Bronchial epithelial cell (primary cell): Measurements from ENCODE around the gene ZBP1. TPM values are rescaled to one million over a fixed set of nuclear protein-coding genes. Genes with fewer than 3 reads are reported as not detected.

ENCODE experiments used
- DNase-seq: peaks from one replicate; pipeline ENCODE4 v3.0.0-alpha.2; 2010; ENCODE audit warnings: low read depth
- FAIRE-seq: peaks from 2 replicates; lab custom pipeline; 2011; peaks lifted over from hg19 to GRCh38; lab: Jason Lieb, UNC
- H3K27me3 ChIP-seq: 2 replicates; pipeline ENCODE4 v1.5.1; 2011; ENCODE audit warnings: low read length; ENCODE audit not compliant: control insufficient read depth, insufficient read depth
- H3K36me3 ChIP-seq: 2 replicates; pipeline ENCODE4 v1.5.1; 2011; ENCODE audit warnings: low read length; ENCODE audit not compliant: control insufficient read depth, insufficient read depth
- H3K4me3 ChIP-seq: 2 replicates; pipeline ENCODE4 v1.5.1; 2011; ENCODE audit warnings: mild to moderate bottlenecking, low read depth, low read length, control low read depth
- CTCF ChIP-seq: IDR thresholded peaks from 2 replicates; pipeline ENCODE4 v1.5.1; 2011; ENCODE audit warnings: mild to moderate bottlenecking, moderate library complexity, low read length, control low read depth, inconsistent platforms; ENCODE audit not compliant: insufficient read depth, severe bottlenecking
- total RNA-seq: library from RNA; depleted of rRNA; stranded (reverse); fragments of >200 nt; gene quantifications from 2 replicates; pipeline ENCODE4 v1.2.1, GENCODE V29; 2014

Gene ZBP1
- total RNA-seq, 1 donor from 2014 or later, result not detected

- H3K27me3 ChIP-seq, result no peaks in the 10 kb centered on the region
- TF ChIP-seq CTCF, result no peak
- H3K4me3 ChIP-seq, result no peak overlapping the region
- peaks cover 34% of the 10 kb centered on the region for H3K36me3 ChIP-seq
- DNase-seq (no peak), FAIRE-seq (no peak)
Measured at GRCh38 chr20:57659517-57660180, 39.4 kb upstream of the ZBP1 start.

DNA sequence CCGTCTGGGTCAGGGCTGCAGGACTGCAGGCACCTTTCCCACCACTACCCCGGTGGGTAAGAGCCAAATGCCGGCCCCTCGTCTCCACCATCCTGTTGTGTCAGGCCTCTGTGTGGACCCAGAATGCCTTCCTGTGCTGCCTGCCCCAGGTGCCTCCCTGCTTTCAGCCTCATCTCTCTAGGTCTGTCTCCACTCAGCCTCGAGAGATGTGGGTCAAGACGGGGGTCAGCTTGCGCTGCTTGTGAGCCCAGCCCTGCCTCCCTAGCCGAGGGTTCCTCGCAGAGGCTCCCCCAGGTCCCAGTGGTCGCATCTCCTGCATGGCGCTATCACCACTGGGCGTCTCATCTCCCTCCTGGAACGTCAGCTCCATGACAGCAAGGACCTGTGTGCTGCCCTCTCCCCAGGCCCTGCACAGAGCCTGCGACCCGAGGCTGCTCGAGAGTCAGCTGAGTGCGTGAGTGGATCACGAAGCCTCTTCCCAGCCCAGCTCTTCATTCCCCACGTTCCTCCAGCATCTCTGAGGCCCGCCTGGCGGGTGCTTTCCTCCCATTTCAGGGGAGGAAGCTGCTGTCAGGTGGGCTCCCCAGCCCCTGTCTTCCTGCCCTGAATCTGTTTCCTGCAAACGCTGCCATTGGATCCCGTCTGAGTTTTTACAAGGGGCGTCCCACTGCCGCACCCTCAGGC is 38.7 kb upstream of the ZBP1 start:
- DNase-seq (no peak), FAIRE-seq (no peak)
- Histone ChIP-seq H3K4me3 (no peak overlapping the region), H3K27me3 (no peaks in the 10 kb centered on the region), H3K36me3 (peaks cover 34% of the 10 kb centered on the region)
- TF ChIP-seq CTCF, result no peak

DNA sequence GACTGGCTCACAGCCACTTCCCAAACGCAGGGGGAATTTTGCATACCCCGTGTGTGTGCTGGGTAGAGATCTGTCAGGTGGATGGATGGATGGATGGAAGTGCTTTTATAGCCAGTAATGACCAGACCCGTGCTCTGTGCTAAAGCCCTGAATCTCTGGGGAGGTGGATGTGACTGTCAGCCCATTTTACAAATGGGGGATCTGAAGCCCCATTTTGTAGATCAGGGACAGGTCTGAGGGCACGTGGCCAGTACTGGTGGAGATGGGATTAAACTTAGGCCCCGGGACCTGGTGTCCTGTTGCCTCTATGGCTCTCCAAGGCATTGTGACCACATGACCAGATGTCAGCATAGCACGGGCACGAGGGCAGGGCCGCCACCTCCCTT is 38.2 kb upstream of the ZBP1 start:
- TF ChIP-seq CTCF, result no peak
- no peak for DNase-seq
- no peaks in the 10 kb centered on the region for H3K27me3 ChIP-seq
- no peak for FAIRE-seq
- peaks cover 34% of the 10 kb centered on the region for H3K36me3 ChIP-seq
- H3K4me3 ChIP-seq, result no peak overlapping the region

DNA sequence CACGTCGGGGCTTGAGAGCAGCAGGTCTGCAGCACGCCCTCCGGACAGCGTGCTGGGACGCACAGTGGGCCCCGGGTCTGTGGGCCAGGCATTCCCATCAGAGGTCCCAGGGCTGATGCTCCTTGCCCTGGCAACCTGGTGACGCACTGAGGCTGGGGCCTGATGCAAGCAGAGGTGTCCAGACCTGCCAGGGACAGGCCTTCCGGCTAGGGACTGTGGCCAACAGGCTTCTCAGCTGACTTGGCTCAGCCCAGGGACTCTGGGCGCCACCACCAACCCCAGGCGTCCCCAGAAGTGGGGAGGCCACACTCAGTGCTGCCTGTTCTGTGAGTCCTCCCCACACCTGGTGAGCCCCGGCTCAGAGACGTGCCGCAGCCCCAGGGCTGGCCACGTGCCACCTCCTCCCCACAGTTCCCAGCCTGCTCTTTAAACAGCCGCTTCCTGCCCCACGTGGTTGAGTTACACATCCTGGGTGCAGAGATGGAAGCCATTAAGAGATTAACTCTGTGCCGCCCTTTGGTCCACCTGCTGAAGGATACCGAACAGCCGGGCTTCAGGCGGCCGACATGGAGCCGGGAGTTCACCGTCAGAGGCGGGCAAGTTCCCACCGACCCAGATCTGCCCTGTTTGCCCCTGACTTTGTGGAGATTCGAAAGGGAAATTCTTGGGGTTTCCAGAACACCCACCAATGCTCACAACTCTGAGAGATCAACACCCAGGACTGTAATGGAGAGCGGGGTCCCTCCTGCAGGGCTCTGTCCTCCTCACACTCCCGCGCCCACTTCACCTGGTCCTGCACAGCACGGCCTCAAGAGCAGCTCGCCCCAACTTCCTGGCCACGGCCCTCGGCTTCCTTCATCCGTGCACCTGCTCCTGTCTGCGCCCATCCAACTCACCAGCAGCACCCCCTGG is 37.6 kb upstream of the ZBP1 start:
- no peak for TF ChIP-seq CTCF
- Histone ChIP-seq H3K27me3 (no peaks in the 10 kb centered on the region), H3K36me3 (peaks cover 34% of the 10 kb centered on the region), H3K4me3 (no peak overlapping the region)
- DNase-seq (peak; percentile 85), FAIRE-seq (peak; percentile 13)

DNA sequence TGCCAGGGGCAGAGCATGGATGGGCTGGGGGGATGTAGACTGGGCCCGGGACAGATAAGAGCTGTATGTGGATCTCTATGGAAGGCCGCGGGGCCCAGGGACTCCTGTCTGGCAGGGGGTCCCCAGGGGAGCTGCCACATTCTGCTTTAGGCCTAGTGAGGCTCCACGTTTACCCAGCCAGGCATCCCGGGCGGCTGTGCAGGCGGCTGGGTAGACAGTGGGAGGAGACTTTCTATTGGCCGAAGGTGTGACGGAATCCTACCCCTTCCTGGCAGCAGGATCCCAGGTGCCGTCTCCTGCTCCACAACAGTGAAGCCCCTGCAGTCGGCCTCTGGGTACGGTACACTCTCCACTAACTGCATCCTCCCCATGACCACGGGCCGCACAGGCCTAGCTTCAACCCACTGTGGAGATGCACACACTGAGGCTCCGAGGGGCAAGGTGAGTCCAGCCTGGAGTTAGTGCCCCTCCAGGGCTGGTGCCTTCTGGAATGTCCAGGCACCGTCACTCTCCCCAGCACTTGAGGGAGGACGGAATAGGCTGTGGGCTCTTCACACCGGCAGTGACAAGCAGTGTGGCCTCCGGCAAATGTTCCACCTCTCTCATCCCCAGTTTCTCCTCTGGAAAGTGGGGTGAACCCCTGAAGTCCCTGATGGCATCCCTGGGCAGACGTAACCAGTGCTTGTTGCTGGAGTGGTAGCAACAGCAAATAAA is 36.8 kb upstream of the ZBP1 start:
- H3K4me3 ChIP-seq, result no peak overlapping the region
- DNase-seq (no peak), FAIRE-seq (no peak)
- peaks cover 40% of the 10 kb centered on the region for H3K36me3 ChIP-seq
- no peak for TF ChIP-seq CTCF
- H3K27me3 ChIP-seq, result no peaks in the 10 kb centered on the region
